HG02970 (cell line): ENCODE data around the gene MORC1.
"Not testable (repeated sequence)": the region's sequence is repeated elsewhere in the genome, so short reads cannot be mapped to it uniquely, and the experiment has no call there.

ENCODE experiments used
- ATAC-seq: cut with Tn5 transposase; IDR thresholded peaks from one replicate; pipeline ENCODE4 v1.9.1; 2021; ENCODE audit warnings: mild to moderate bottlenecking, moderate library complexity, moderate number of reproducible peaks; ENCODE audit not compliant: unreplicated experiment, low FRiP score

The MORC1 gene

DNA sequence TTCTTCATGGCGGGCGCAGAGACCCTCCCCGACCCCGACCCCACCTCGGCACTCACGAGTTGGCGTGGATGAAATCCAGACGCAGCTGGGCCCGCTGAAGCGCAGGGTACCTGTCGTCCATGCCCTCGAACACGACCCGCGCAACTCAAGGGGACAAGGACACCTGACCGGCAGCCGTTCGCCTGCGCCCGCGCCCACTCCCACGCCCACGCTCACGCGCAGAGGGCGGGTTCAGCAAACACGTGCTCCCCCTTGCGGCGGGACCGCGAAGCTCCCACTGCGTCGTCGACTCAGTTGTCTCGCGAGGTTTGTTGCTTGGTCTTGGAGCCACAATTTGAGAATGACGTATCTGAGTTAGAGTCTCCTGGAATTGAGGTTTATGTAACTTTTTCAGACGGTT is at the start of gene MORC1:
Gene MORC1 (minus strand): TSS at position 196 of the 400 bp plus-strand sequence. CDS start 75 bp downstream, at position 121.
- ATAC-seq, result no peak

- no peak for ATAC-seq
These were observed 48.0 kb upstream of the MORC1 start for GRCh38 chr3:109165905-109166304.

- ATAC-seq, result no peak
These were observed 43.7 kb upstream of the MORC1 start for GRCh38 chr3:109161487-109162123.

- ATAC-seq, result no peak
These were observed 37.9 kb upstream of the MORC1 start for GRCh38 chr3:109155828-109156227.

GRCh38 chr3:109154979-109155378 is 37.0 kb upstream of the MORC1 start:
- no peak for ATAC-seq

GRCh38 chr3:109152320-109152719 is 34.4 kb upstream of the MORC1 start:
- ATAC-seq, result no peak

DNA sequence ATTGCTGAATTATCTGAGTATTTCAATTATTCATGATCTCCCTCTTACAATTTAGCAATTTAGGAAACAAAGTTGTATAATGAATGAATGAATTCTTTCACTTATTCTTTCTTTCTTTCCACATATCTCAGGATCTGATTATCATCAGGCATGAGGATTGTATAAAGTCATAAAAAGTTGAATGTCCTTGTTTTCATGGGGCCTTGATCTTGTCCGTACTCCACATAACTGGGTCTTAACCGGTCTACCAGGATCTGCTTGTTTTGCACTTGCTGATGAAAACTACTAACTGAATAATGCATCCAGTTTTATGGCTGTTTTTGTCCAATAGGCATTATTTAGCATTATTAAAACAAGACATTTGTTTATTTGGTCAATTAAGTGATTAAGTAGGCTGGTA is 31.1 kb upstream of the MORC1 start:
- ATAC-seq, result no peak

DNA sequence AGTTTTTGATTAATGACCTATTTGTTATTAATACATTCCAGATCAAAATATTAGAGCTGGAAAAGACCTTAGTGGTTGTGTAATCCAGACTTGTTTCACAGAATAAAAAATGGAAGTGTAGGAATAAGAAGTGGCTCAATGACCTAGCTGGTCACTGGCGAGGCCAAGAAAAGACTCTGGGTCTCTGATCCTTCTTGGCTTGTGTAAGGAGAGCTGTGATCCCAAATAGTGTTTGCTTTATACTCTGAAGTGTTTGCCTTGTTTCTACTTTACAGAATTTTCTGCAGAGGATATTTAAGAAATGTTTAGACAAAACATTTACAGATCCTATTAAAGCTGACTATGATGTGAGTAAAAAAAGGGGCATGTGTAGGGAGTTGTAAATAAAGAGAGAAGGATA is 25.7 kb upstream of the MORC1 start:
- no peak for ATAC-seq

GRCh38 chr3:109140318-109140717 is 22.4 kb upstream of the MORC1 start:
- no peak for ATAC-seq

GRCh38 chr3:109137761-109138160 is 19.8 kb upstream of the MORC1 start:
- ATAC-seq, result no peak

DNA sequence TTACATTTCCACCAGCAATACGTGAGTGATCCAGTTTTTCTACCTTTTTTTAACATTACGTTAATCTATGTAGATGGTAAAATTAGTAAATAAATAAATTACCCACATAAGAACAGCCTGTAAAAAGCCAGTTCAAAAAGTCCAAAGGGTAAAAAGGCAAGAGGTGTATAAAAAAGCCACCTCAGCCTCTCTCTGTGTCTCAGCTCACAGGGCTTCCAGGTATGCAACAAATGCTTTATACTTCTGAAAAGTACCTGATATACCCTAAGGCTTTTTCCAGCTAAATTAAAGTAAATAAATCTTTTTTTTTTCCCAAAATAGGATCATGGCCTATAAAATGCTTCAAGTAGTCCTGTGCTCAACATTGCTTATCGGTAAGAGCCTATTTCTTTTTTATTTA is 18.6 kb upstream of the MORC1 start, which contains the start of gene C3orf85:
Gene C3orf85 (plus strand): TSS at position 197 of the 400 bp plus-strand sequence. CDS start 129 bp downstream, at position 326.
- no peak for ATAC-seq

GRCh38 chr3:109133474-109133816 is 15.5 kb upstream of the MORC1 start:
- ATAC-seq, result not testable (repeated sequence)

- no peak for ATAC-seq
These were observed 15.0 kb upstream of the MORC1 start for GRCh38 chr3:109132801-109133473.

DNA sequence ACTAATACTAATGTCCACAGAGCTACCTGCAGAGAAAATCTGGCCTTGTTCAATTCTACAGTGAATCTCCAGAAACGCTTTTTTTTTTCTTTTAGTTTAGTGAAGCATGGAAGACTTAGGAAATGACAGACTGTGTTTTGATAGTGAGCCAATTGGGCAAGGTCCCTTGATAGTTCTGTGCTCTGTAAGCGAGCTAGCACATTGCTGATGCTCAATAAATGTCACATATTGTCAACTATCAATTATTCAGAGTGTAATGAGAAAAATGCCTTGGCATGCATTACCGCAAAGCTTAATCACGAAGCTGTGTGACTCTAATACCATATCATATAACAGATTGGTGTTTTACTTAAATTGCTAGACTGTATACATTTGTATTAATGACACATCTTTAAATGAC is 13.3 kb upstream of the MORC1 start:
- ATAC-seq, result no peak

- ATAC-seq, result no peak
These were observed 9.6 kb upstream of the MORC1 start for GRCh38 chr3:109127553-109127952.

GRCh38 chr3:109125902-109126301 is 8.0 kb upstream of the MORC1 start:
- no peak for ATAC-seq

GRCh38 chr3:109122690-109123089 is 4.8 kb upstream of the MORC1 start:
- ATAC-seq, result no peak

GRCh38 chr3:109118584-109118983 is 650 bp upstream of the MORC1 start:
- no peak for ATAC-seq

DNA sequence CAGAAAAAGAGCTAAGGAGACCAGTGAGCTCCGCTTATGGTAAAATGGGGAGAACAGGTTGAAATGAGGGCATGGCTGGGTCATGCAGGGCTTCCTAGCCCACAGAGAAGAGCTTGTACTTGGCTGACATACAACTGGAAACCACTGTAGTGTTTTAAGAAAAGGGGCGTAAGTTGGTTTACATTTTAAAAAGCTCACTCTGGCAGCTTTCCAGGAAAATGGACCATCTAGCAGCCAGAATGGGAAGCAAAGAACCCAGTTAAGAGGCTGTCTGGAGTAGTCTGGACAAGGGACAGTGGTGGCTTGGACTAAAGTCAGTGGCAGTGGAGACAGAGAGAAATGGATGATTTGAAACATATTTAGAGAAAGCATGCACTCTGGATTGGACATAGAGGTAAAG is 1.9 kb downstream of the MORC1 start:
- ATAC-seq, result no peak

- no peak for ATAC-seq
These were observed 2.5 kb downstream of the MORC1 start for GRCh38 chr3:109115451-109115850.

GRCh38 chr3:109114746-109115145 is 3.2 kb downstream of the MORC1 start:
- no peak for ATAC-seq
